HG02852 (cell line): ENCODE measurements around the gene B4GALT6.
A peak's percentile ranks its signal among the peaks of the same experiment; 100 is the strongest.
"Not testable (repeated sequence)": the region's sequence is repeated elsewhere in the genome, so short reads cannot be mapped to it uniquely, and the experiment has no call there.

Experiments
- ATAC-seq: cut with Tn5 transposase; IDR thresholded peaks from one replicate; pipeline ENCODE4 v1.9.1; 2021; ENCODE audit warnings: mild to moderate bottlenecking, moderate library complexity; ENCODE audit not compliant: unreplicated experiment

Gene B4GALT6

GRCh38 chr18:31684279-31685096 is at the start of gene B4GALT6:
Gene B4GALT6 (minus strand): TSS chr18:31684581. CDS start chr18:31684426, 155 bp downstream.
- ATAC-seq = peak; percentile 39

GRCh38 chr18:31731628-31732027 is 47.2 kb upstream of the B4GALT6 start:
- ATAC-seq = no peak

- not testable (repeated sequence) for ATAC-seq
Measured at GRCh38 chr18:31729196-31729595, 44.8 kb upstream of the B4GALT6 start.

- ATAC-seq = peak; percentile 45
Measured at GRCh38 chr18:31723990-31724711, 39.8 kb upstream of the B4GALT6 start.

- ATAC-seq = no peak
Measured at GRCh38 chr18:31723639-31723989, 39.2 kb upstream of the B4GALT6 start.

- ATAC-seq = peak; percentile 92
Measured at GRCh38 chr18:31722369-31722957, 38.1 kb upstream of the B4GALT6 start.

GRCh38 chr18:31721601-31722000 is 37.2 kb upstream of the B4GALT6 start:
- ATAC-seq = no peak

GRCh38 chr18:31720867-31721266 is 36.5 kb upstream of the B4GALT6 start:
- no peak for ATAC-seq

GRCh38 chr18:31719363-31720006 is 35.1 kb upstream of the B4GALT6 start:
- ATAC-seq = no peak

GRCh38 chr18:31718386-31718785 is 34.0 kb upstream of the B4GALT6 start:
- no peak for ATAC-seq

GRCh38 chr18:31716362-31716761 is 32.0 kb upstream of the B4GALT6 start:
- ATAC-seq = peak; percentile 67

GRCh38 chr18:31711365-31712172 is 27.2 kb upstream of the B4GALT6 start:
- ATAC-seq = no peak

- no peak for ATAC-seq
Measured at GRCh38 chr18:31710826-31711225, 26.4 kb upstream of the B4GALT6 start.

GRCh38 chr18:31707815-31708214 is 23.4 kb upstream of the B4GALT6 start:
- no peak for ATAC-seq

GRCh38 chr18:31702449-31702848 is 18.1 kb upstream of the B4GALT6 start:
- no peak for ATAC-seq

GRCh38 chr18:31701744-31702143 is 17.4 kb upstream of the B4GALT6 start:
- ATAC-seq = no peak

GRCh38 chr18:31700990-31701389 is 16.6 kb upstream of the B4GALT6 start:
- no peak for ATAC-seq

GRCh38 chr18:31697351-31698298 is 13.2 kb upstream of the B4GALT6 start:
- ATAC-seq = no peak

GRCh38 chr18:31695989-31696388 is 11.6 kb upstream of the B4GALT6 start:
- ATAC-seq = no peak
